GM19452 (cell line): ENCODE results near the gene USP13.
"Not testable (repeated sequence)": the region's sequence is repeated elsewhere in the genome, so short reads cannot be mapped to it uniquely, and the experiment has no call there.

Experiments used
- ATAC-seq: cut with Tn5 transposase; IDR thresholded peaks from one replicate; pipeline ENCODE4 v1.9.1; 2021; ENCODE audit not compliant: unreplicated experiment

Gene USP13

GRCh38 chr3:179658606-179659005 is 5.8 kb downstream of the USP13 start:
- ATAC-seq: no peak

GRCh38 chr3:179660872-179661271 is 8.0 kb downstream of the USP13 start:
- no peak for ATAC-seq

- ATAC-seq: no peak
These were observed 8.9 kb downstream of the USP13 start for GRCh38 chr3:179661777-179662176.

- no peak for ATAC-seq
These were observed 10.3 kb downstream of the USP13 start for GRCh38 chr3:179663093-179663492.

GRCh38 chr3:179666030-179666429 is 13.2 kb downstream of the USP13 start:
- no peak for ATAC-seq

GRCh38 chr3:179666436-179667035 is 13.7 kb downstream of the USP13 start:
- no peak for ATAC-seq

GRCh38 chr3:179668429-179668828 is 15.6 kb downstream of the USP13 start:
- no peak for ATAC-seq

GRCh38 chr3:179670311-179670710 is 17.5 kb downstream of the USP13 start:
- no peak for ATAC-seq

- no peak for ATAC-seq
These were observed 18.5 kb downstream of the USP13 start for GRCh38 chr3:179671309-179671708.

GRCh38 chr3:179671747-179672242 is 19.0 kb downstream of the USP13 start:
- no peak for ATAC-seq

GRCh38 chr3:179672918-179673317 is 20.1 kb downstream of the USP13 start:
- no peak for ATAC-seq

GRCh38 chr3:179673523-179673922 is 20.7 kb downstream of the USP13 start:
- ATAC-seq: no peak

GRCh38 chr3:179676081-179676480 is 23.2 kb downstream of the USP13 start:
- ATAC-seq: no peak

GRCh38 chr3:179677884-179678283 is 25.0 kb downstream of the USP13 start:
- no peak for ATAC-seq

GRCh38 chr3:179681492-179682263 is 28.8 kb downstream of the USP13 start:
- no peak for ATAC-seq

GRCh38 chr3:179682426-179683080 is 29.7 kb downstream of the USP13 start:
- no peak for ATAC-seq

- ATAC-seq: not testable (repeated sequence)
These were observed 30.4 kb downstream of the USP13 start for GRCh38 chr3:179683286-179683685.

GRCh38 chr3:179687967-179688535 is 35.2 kb downstream of the USP13 start:
- no peak for ATAC-seq

GRCh38 chr3:179688850-179689249 is 36.0 kb downstream of the USP13 start:
- no peak for ATAC-seq

- ATAC-seq: no peak
These were observed 41.9 kb downstream of the USP13 start for GRCh38 chr3:179694731-179695130.

- no peak for ATAC-seq
These were observed 43.0 kb downstream of the USP13 start for GRCh38 chr3:179695672-179696313.
